Stimulated activated CD8-positive, alpha-beta memory T cell treated with anti-CD3 and anti-CD28 coated beads, Interleukin-12 subunit alpha, Interleukin-12 subunit beta, amount 100 ng/mL, for 4 hours (primary cell): ENCODE results near the gene NCOA7.
"Not testable (repeated sequence)": the region's sequence is repeated elsewhere in the genome, so short reads cannot be mapped to it uniquely, and the experiment has no call there.

Experiments used
- DNase-seq: peaks from one replicate; pipeline ENCODE4 v3.0.0-alpha.2; 2020; ENCODE audit warnings: low read depth

NCOA7 gene

DNA sequence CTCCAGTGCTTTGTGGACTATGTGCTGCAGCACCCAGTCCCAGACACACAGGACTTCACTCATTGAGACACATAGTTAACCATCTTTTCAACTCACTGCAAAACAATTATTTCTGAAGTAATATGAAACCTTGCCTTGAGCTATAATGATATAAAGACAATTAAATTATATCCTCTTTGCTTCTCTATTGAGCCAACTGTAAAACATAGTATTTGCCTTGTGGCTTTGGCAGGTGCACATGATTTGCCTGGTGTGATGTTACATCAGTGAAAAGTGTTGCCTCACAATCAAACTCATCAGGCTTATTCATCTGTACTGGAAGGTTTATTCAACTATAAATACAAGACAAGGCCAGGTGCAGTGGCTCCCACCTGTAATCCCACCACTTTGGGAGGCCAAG lies 80.6 kb downstream of the NCOA7 start:
- DNase-seq = no peak

- no peak for DNase-seq
Measured at GRCh38 chr6:125872259-125872921, 81.6 kb downstream of the NCOA7 start.

- no peak for DNase-seq
Measured at GRCh38 chr6:125882243-125882642, 91.5 kb downstream of the NCOA7 start.

DNA sequence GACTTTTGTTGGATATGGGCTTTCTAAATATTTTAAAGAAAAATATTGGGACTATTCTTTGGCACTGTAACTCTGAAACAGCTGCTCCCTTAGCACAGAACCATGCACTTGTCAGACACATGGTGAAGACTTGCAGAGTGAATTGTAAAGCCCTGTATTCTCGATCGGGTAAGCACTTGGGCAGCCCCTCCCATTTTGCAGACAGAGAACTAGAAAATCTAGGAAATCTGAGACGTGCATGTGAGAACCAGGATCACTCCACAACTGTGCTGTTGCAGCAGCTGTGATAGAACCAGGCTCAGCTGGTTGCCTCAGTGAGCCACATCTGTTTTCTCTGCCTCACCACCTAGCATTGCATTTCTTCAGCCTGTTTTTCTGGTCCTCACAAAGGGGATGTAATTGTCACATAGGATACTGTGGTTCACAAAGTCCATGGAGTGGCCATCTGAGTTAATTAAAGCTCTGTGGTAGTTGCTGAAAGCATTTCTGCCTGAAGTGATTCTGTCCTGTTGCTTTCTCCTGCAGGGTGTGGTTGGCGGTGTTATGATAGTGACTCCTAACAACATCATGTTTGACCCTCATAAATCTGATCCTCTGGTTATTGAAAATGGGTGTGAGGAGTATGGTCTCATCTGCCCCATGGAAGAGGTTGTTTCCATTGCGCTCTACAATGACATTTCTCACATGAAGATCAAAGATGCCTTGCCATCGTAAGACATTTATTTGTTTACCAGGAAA lies 94.0 kb downstream of the NCOA7 start:
- DNase-seq = no peak

DNA sequence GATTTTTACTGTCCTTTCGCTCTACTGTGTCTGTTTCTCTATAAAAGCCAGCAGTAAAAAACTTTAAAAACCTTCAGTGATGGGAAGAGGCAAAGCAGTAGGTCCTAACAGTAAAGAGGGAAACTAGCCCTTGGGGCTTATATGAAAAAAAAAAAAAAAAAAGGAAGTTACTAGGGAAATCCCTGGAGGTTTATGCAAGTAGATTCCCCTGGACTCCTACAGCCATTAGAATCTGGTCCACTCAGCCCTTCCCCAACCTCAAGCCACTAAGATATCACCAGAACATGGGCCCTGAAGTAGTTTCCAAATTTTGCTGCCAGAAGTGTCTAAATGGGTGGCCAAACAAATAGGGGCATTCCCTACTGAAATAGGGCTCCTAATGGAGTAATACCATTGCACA lies 95.3 kb downstream of the NCOA7 start:
- no peak for DNase-seq

DNA sequence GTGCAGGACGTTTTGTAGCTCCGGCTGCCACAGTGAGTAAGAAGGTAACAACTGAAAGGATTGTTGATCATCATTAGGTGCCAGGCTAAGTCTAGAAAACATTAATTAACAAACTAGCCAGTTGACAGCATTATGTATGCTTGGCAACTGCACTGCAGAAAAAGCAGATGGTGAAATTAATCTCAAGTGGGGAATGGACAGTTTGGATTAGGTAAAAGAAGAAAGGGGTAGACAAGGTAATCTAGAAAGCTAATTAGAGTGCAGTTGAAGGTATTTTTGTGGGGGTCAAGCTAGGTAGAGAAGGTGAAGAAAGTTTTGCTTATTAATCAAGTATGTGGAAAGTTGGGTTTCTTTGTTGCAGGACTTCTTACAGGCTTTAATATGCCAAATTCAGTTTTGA lies 96.2 kb downstream of the NCOA7 start:
- no peak for DNase-seq

GRCh38 chr6:125887372-125887771 lies 96.6 kb downstream of the NCOA7 start:
- DNase-seq = no peak

- no peak for DNase-seq
Measured at GRCh38 chr6:125888989-125889656, 98.4 kb downstream of the NCOA7 start.

GRCh38 chr6:125899726-125900182 lies 109.0 kb downstream of the NCOA7 start:
- DNase-seq = no peak

DNA sequence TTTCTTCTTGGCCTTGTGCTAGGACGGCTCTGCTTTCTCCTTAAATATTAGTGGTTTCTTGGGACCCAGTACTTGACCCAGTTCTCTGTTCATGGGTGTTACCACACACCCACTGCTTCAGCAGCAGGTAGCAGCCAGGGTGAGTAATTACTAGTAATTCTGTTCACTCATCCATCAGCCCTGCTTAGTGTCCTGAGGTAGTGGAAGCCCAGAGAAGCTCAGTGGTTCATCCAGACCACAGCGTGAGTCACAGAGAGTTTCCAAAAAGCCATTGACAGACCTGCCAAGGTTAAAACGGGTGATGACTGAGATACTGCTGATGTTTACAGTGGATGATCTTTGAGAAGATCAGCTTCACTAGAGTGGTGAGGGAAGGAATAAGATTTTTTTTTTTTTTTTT lies 114.1 kb downstream of the NCOA7 start:
- DNase-seq = peak; percentile 15

GRCh38 chr6:125906158-125906998 lies 115.6 kb downstream of the NCOA7 start:
- DNase-seq = peak; percentile 2

DNA sequence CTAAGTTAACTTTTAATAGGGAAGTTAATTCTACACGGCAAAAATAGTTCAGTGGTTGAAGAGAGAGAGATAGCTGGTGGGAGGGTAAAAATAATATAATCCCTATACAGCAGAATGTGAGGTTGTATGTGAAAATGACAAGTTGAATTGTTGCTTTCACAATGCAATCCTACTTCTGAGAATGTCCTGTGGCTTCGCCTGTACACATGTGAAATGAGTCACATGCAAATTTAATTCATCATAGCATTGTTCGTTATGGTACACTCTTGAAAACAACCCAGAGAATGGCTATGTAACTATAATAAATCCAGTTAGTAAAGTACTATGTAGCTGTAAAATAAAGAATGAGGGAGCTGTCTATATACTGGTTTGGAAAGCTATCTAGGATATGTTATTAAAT lies 119.8 kb downstream of the NCOA7 start:
- no peak for DNase-seq

- not testable (repeated sequence) for DNase-seq
Measured at GRCh38 chr6:125911051-125911451, 120.3 kb downstream of the NCOA7 start.

DNA sequence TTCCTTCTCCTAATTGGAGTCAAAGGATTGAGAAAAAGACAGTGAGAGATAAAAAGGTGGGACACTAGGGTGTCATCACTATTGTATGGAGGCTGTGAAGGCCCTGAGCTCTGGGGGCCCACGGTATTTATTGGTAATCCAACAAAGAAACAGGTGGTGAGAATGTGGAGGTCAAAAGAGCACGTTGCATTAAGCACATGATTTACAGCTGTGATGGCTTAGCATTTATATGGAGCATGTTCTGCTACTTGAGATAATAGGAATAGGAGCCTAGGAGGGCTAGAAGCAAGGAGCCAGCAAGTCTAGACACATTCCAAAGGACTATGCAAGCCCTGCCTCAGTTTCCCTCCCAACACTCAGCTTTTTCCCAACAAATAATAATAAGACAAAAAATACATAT lies 121.7 kb downstream of the NCOA7 start:
- not testable (repeated sequence) for DNase-seq

- DNase-seq = no peak
Measured at GRCh38 chr6:125913145-125913544, 122.4 kb downstream of the NCOA7 start.

GRCh38 chr6:125913864-125914351 lies 123.1 kb downstream of the NCOA7 start:
- DNase-seq = no peak

- no peak for DNase-seq
Measured at GRCh38 chr6:125918230-125918629, 127.5 kb downstream of the NCOA7 start.

- DNase-seq = no peak
Measured at GRCh38 chr6:125918681-125919566, 128.2 kb downstream of the NCOA7 start.

GRCh38 chr6:125919618-125920017 lies 128.9 kb downstream of the NCOA7 start:
- no peak for DNase-seq

DNA sequence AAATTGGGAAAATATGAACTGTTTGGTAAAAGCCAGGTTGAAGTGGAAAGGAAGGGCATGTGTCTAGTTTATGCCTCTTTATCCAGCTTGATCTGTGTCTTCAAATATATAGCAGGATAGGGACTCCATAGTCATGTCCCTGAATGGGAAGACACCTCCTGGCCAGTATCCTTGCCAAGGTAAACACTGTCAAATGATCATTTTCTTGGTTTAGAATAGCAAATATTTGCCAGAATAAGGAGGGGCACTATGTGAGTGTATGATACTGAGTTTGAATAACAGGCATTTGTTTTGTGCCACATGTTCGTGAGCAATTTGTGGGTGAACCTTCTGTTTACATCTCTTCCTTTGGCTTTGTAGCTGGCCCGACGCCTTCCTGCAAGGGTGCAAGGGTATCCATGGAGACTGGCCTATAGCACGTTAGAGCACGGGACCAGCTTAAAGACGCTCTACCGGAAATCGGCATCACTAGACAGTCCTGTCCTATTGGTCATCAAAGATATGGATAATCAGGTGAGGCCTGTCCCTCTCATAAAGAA lies 131.6 kb downstream of the NCOA7 start:
- DNase-seq = no peak
